GM11168 (cell line): ENCODE data around the gene TMEM37.

Experiments
- in situ Hi-C: fragments of 300-500 bp; cut with MboI; formaldehyde crosslinking; loops from one replicate; pipeline ENCODE4 v1.12.0; 2022; ENCODE audit warnings: low sequenced_read_pairs; ENCODE audit not compliant: unreplicated experiment

Gene TMEM37

GRCh38 chr2:119415630-119416029 is 16.0 kb upstream of the TMEM37 start:
- in situ Hi-C loops = loop anchor here (25.0 kb wide), 1 partner anchor 247 kb away; no protein-coding TSS in a partner anchor

- in situ Hi-C loops = loop anchor here (25.0 kb wide), 1 partner anchor 246 kb away; no protein-coding TSS in a partner anchor
These were observed 15.2 kb upstream of the TMEM37 start for GRCh38 chr2:119416299-119416923.

GRCh38 chr2:119417908-119418307 is 13.7 kb upstream of the TMEM37 start:
- in situ Hi-C loops = loop anchor here (25.0 kb wide), 1 partner anchor 244 kb away; no protein-coding TSS in a partner anchor

GRCh38 chr2:119419065-119419464 is 12.6 kb upstream of the TMEM37 start:
- in situ Hi-C loops = loop anchor here (25.0 kb wide), 1 partner anchor 243 kb away; no protein-coding TSS in a partner anchor

GRCh38 chr2:119419803-119420508 is 11.7 kb upstream of the TMEM37 start:
- in situ Hi-C loops = loop anchor here (25.0 kb wide), 1 partner anchor 242 kb away; no protein-coding TSS in a partner anchor

- in situ Hi-C loops = loop anchor here (25.0 kb wide), 1 partner anchor 241 kb away; no protein-coding TSS in a partner anchor
These were observed 10.3 kb upstream of the TMEM37 start for GRCh38 chr2:119421304-119421703.

- in situ Hi-C loops = loop anchor here (25.0 kb wide), 1 partner anchor 241 kb away; no protein-coding TSS in a partner anchor
These were observed 9.9 kb upstream of the TMEM37 start for GRCh38 chr2:119421741-119422140.

- in situ Hi-C loops = loop anchor here (25.0 kb wide), 1 partner anchor 240 kb away; no protein-coding TSS in a partner anchor
These were observed 9.1 kb upstream of the TMEM37 start for GRCh38 chr2:119422360-119423107.

- in situ Hi-C loops = loop anchor here (25.0 kb wide), 1 partner anchor 239 kb away; no protein-coding TSS in a partner anchor
These were observed 8.6 kb upstream of the TMEM37 start for GRCh38 chr2:119423108-119423444.

- in situ Hi-C loops = loop anchor here (25.0 kb wide), 1 partner anchor 238 kb away; no protein-coding TSS in a partner anchor
These were observed 7.8 kb upstream of the TMEM37 start for GRCh38 chr2:119423811-119424210.

GRCh38 chr2:119424284-119425118 is 7.2 kb upstream of the TMEM37 start:
- in situ Hi-C loops = loop anchor here (25.0 kb wide), 1 partner anchor 238 kb away; no protein-coding TSS in a partner anchor

- in situ Hi-C loops = no loop called here
These were observed 6.6 kb upstream of the TMEM37 start for GRCh38 chr2:119425119-119425405.

- in situ Hi-C loops = no loop called here
These were observed 5.8 kb upstream of the TMEM37 start for GRCh38 chr2:119425620-119426395.

GRCh38 chr2:119426396-119426675 is 5.3 kb upstream of the TMEM37 start:
- in situ Hi-C loops = no loop called here

GRCh38 chr2:119426801-119427395 is 4.8 kb upstream of the TMEM37 start:
- in situ Hi-C loops = no loop called here

GRCh38 chr2:119427756-119428155 is 3.9 kb upstream of the TMEM37 start:
- in situ Hi-C loops = no loop called here

GRCh38 chr2:119428488-119429224 is 3.0 kb upstream of the TMEM37 start:
- in situ Hi-C loops = no loop called here

GRCh38 chr2:119429225-119429981 is 2.3 kb upstream of the TMEM37 start:
- in situ Hi-C loops = no loop called here
